MM.1S (cell line): ENCODE data around the gene WASF2.

ENCODE experiments used
- EZH2 ChIP-seq: fragments of 300-600 bp; sonication (generic); optimal IDR thresholded peaks from 2 replicates; pipeline ENCODE3; 2017; ENCODE audit warnings: low read depth, mild to moderate bottlenecking, antibody characterized with exemption, low read length, mixed read lengths
- TF ChIP-seq, protein P1 (sequence below): fragments of 300-600 bp; sonication (generic); IDR thresholded peaks from 2 replicates; pipeline ENCODE4 v1.5.1; 2016; ENCODE audit warnings: antibody characterized with exemption, low read length, mixed read lengths

DNA sequence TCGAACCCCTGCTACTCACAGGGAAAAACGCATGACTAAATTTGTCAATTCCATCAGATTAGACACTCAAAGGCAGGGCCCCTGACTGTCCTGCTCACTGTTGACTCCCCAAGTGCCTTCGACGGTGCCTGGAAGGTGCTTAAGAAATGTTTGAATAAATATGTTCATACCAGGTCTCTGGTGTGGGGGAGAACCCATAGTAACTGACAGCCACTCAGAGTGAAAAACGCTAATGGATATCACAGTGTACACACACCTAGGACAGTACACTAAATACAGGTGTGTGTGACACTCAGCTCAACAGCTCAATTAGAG is 39.7 kb upstream of the WASF2 start:
- TF ChIP-seq, protein P1, sequence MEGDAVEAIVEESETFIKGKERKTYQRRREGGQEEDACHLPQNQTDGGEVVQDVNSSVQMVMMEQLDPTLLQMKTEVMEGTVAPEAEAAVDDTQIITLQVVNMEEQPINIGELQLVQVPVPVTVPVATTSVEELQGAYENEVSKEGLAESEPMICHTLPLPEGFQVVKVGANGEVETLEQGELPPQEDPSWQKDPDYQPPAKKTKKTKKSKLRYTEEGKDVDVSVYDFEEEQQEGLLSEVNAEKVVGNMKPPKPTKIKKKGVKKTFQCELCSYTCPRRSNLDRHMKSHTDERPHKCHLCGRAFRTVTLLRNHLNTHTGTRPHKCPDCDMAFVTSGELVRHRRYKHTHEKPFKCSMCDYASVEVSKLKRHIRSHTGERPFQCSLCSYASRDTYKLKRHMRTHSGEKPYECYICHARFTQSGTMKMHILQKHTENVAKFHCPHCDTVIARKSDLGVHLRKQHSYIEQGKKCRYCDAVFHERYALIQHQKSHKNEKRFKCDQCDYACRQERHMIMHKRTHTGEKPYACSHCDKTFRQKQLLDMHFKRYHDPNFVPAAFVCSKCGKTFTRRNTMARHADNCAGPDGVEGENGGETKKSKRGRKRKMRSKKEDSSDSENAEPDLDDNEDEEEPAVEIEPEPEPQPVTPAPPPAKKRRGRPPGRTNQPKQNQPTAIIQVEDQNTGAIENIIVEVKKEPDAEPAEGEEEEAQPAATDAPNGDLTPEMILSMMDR: no peak
- TF ChIP-seq EZH2: no peak
